ENCODE data around the gene KLHL7. TPM values are rescaled to one million over a fixed set of nuclear protein-coding genes. Genes with fewer than 3 reads are reported as not detected.

The KLHL7 gene
- total and polyA plus RNA-seq, 4 donors: 5.4 to 14.1 (median 9.9) TPM

DNA sequence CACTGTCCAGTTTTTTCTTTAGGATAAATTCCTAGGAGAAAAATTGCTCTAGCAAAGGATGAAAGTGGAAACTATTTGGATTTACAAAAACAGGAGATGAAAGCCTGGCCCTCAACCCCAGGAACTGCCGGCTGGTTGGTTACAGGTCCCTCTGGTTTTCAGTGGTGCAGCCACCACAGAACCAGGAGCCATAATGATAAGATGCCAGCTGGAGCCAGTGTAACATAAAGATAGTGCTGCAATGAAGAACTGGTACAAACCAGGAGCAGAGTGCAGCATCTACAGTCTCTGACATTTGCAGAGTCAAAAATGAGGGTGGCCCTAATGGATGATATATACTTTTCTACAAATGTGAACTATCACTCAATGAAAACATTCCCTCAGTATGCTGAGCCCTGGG lies 55.9 kb downstream of the KLHL7 start:
- H3K9ac ChIP-seq (ENCODE audit: low read depth in 1 of 2, low read length in 2 of 2): no peak overlapping the region
- DNase-seq (ENCODE audit: low spot score): peak; percentile 53
- H3K9me3 ChIP-seq (ENCODE audit: control insufficient read depth in 4 of 4, low read length in 3 of 4): no peaks in the 10 kb centered on the region
- WGBS: 98% methylated on average over 1 of the region's 1 CpG
- TF ChIP-seq ATF3 (IDR thresholded peaks at IDR 0.05) (no peak), FOXA2 (IDR thresholded peaks at IDR 0.05) (no peak), TAF1 (conservative IDR thresholded peaks at IDR 0.05) (no peak), RAD21 (IDR thresholded peaks at IDR 0.05) (no peak), MAX (IDR thresholded peaks at IDR 0.05) (no peak), SP1 (IDR thresholded peaks at IDR 0.05) (no peak), RXRA (IDR thresholded peaks at IDR 0.05) (no peak), HNF4G (IDR thresholded peaks at IDR 0.05) (no peak), FOXA1 (IDR thresholded peaks at IDR 0.05) (no peak), JUND (IDR thresholded peaks at IDR 0.05) (no peak)
- TF ChIP-seq, protein P1, sequence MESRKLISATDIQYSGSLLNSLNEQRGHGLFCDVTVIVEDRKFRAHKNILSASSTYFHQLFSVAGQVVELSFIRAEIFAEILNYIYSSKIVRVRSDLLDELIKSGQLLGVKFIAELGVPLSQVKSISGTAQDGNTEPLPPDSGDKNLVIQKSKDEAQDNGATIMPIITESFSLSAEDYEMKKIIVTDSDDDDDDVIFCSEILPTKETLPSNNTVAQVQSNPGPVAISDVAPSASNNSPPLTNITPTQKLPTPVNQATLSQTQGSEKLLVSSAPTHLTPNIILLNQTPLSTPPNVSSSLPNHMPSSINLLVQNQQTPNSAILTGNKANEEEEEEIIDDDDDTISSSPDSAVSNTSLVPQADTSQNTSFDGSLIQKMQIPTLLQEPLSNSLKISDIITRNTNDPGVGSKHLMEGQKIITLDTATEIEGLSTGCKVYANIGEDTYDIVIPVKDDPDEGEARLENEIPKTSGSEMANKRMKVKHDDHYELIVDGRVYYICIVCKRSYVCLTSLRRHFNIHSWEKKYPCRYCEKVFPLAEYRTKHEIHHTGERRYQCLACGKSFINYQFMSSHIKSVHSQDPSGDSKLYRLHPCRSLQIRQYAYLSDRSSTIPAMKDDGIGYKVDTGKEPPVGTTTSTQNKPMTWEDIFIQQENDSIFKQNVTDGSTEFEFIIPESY (IDR thresholded peaks at IDR 0.05): no peak
- TF ChIP-seq, protein P2, sequence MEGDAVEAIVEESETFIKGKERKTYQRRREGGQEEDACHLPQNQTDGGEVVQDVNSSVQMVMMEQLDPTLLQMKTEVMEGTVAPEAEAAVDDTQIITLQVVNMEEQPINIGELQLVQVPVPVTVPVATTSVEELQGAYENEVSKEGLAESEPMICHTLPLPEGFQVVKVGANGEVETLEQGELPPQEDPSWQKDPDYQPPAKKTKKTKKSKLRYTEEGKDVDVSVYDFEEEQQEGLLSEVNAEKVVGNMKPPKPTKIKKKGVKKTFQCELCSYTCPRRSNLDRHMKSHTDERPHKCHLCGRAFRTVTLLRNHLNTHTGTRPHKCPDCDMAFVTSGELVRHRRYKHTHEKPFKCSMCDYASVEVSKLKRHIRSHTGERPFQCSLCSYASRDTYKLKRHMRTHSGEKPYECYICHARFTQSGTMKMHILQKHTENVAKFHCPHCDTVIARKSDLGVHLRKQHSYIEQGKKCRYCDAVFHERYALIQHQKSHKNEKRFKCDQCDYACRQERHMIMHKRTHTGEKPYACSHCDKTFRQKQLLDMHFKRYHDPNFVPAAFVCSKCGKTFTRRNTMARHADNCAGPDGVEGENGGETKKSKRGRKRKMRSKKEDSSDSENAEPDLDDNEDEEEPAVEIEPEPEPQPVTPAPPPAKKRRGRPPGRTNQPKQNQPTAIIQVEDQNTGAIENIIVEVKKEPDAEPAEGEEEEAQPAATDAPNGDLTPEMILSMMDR (IDR thresholded peaks at IDR 0.05; ENCODE audit: low read depth, low read length, missing input control): no peak
- H3K36me3 ChIP-seq (ENCODE audit: control insufficient read depth in 4 of 4, insufficient read depth in 3 of 4, low read depth in 1 of 4, low read length in 3 of 4): peaks cover 0 to 4% (median under 1%) of the 10 kb centered on the region in 4 donors
- no peaks in the 10 kb centered on the region for H3K27me3 ChIP-seq (ENCODE audit: control insufficient read depth in 4 of 4, insufficient read depth in 4 of 4, low read length in 3 of 4)
- no peak overlapping the region for H3K4me3 ChIP-seq (ENCODE audit: low read depth in 1 of 3, low read length in 3 of 3)
- H3K27ac ChIP-seq (ENCODE audit: low read depth in 1 of 2, low read length in 2 of 2): no peak overlapping the region
- no peaks in the 10 kb centered on the region for H3K4me1 ChIP-seq (ENCODE audit: control insufficient read depth in 4 of 4, insufficient read depth in 4 of 4, low read length in 3 of 4)

GRCh38 chr7:23164846-23165245 lies 59.3 kb downstream of the KLHL7 start:
- H3K27me3 ChIP-seq (ENCODE audit: control insufficient read depth in 4 of 4, insufficient read depth in 4 of 4, low read length in 3 of 4): no peaks in the 10 kb centered on the region
- no peak for DNase-seq (ENCODE audit: low spot score)
- no peaks in the 10 kb centered on the region for H3K9me3 ChIP-seq (ENCODE audit: control insufficient read depth in 4 of 4, low read length in 3 of 4)
- WGBS: 96% methylated on average over 3 of the region's 3 CpGs
- no peaks in the 10 kb centered on the region for H3K4me1 ChIP-seq (ENCODE audit: control insufficient read depth in 4 of 4, insufficient read depth in 4 of 4, low read length in 3 of 4)
- H3K36me3 ChIP-seq (ENCODE audit: control insufficient read depth in 4 of 4, insufficient read depth in 3 of 4, low read depth in 1 of 4, low read length in 3 of 4): peaks cover 0 to 6% (median 0%) of the 10 kb centered on the region in 4 donors
- H3K4me3 ChIP-seq (ENCODE audit: low read depth in 1 of 3, low read length in 3 of 3): no peak overlapping the region
- H3K27ac ChIP-seq (ENCODE audit: low read depth in 1 of 2, low read length in 2 of 2): no peak overlapping the region
- TF ChIP-seq YY1 (IDR thresholded peaks at IDR 0.05): no peak
- TF ChIP-seq HNF4G (IDR thresholded peaks at IDR 0.05): no peak
- TF ChIP-seq ATF3 (IDR thresholded peaks at IDR 0.05): no peak
- TF ChIP-seq REST (IDR thresholded peaks at IDR 0.05): no peak
- no peak for TF ChIP-seq RAD21 (IDR thresholded peaks at IDR 0.05)
- TF ChIP-seq EGR1 (IDR thresholded peaks at IDR 0.05; ENCODE audit: low read depth in 2 of 2): no peak
- no peak for TF ChIP-seq NR2F2 (IDR thresholded peaks at IDR 0.05)
- no peak for TF ChIP-seq GABPA (IDR thresholded peaks at IDR 0.05 in 1 of 2, conservative IDR thresholded peaks at IDR 0.05 in 1 of 2)
- no peak overlapping the region for H3K9ac ChIP-seq (ENCODE audit: low read depth in 1 of 2, low read length in 2 of 2)
